Stimulated activated CD4-positive, alpha-beta T cell treated with anti-CD3 and anti-CD28 coated beads, Interleukin-1b, Interleukin-23, amount 100 ng/mL, for 48 hours (primary cell): ENCODE data around the gene ARVCF.

ENCODE experiments used
- DNase-seq: peaks from one replicate; pipeline ENCODE4 v3.0.0-alpha.2; 2020

Gene ARVCF

DNA sequence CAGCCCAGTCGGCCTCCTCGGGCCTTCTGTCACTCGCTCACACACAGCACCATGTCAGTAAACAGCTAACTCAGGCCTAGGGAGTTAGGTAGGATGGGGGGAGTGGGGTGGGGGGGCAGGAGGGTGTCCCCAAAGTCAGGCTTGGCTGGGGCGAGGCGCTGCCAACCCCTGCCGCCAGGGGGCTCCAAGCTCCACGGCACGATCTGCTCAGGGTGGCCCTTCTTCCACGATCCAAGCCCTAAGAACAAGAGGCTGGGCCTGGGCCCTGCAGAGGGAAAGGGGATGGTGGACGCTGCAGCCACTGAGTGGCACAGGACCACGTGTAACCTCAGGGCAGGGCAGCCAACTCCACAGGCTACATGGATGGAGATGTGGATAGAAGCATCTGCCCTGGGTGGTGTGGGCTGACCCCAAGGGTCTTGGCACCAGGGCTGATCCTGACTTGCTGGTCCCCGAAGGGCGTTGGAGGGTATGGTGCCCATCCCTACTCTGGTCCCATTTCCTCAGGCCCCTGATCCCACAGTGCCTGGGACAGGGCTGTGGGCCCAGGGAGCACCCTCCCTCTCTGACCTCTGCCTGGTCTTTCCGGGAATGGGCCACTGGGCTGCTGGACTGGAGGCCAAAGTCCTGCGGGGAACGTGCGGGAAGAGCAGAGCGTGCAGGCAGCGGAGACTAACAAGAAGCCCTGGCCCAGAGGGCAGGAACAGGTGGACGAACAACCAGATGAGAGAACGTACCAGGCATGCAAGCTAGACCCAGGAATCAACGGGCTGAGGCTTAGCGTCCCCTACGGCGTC is 45.9 kb downstream of the ARVCF start:
- DNase-seq = peak; percentile 71

DNA sequence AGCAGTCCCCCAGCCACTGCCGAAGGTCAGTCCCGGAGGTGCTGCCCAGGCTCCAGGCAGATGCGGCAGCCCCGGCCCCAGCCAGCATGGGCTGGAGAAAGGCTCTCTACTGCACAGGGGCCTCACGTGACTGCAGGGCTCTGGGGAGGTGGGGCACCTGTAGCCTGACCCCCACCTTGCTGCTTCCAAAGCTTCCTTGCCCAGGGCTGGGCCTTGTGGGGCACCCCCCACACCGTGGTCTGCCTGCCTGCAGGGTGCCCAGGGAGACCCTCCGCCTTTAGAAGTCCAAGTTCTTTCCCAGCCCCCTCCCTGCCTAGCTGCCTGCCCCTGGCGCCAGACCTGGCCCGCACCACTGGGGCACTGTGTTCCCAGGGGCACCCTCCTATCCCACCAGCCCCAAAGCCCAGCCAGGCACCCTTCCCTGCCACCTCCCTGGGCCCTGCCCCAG is 46.6 kb downstream of the ARVCF start:
- no peak for DNase-seq

DNA sequence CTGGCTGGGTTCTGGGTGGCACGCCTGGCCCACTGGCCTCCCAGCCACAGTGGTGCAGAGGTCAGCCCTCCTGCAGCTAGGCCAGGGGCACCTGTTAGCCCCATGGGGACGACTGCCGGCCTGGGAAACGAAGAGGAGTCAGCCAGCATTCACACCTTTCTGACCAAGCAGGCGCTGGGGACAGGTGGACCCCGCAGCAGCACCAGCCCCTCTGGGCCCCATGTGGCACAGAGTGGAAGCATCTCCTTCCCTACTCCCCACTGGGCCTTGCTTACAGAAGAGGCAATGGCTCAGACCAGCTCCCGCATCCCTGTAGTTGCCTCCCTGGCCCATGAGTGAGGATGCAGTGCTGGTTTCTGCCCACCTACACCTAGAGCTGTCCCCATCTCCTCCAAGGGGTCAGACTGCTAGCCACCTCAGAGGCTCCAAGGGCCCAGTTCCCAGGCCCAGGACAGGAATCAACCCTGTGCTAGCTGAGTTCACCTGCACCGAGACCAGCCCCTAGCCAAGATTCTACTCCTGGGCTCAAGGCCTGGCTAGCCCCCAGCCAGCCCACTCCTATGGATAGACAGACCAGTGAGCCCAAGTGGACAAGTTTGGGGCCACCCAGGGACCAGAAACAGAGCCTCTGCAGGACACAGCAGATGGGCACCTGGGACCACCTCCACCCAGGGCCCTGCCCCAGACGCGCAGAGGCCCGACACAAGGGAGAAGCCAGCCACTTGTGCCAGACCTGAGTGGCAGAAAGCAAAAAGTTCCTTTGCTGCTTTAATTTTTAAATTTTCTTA is 47.3 kb downstream of the ARVCF start:
- DNase-seq = no peak

DNA sequence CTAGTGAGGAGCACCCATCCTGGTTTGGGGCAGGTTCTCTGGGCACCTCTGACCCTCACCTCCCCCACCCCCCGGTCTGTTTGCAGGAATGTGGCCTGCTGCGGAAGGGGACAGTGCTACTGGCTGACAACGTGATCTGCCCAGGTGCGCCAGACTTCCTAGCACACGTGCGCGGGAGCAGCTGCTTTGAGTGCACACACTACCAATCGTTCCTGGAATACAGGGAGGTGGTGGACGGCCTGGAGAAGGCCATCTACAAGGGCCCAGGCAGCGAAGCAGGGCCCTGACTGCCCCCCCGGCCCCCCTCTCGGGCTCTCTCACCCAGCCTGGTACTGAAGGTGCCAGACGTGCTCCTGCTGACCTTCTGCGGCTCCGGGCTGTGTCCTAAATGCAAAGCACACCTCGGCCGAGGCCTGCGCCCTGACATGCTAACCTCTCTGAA is 48.2 kb downstream of the ARVCF start:
- DNase-seq = no peak

DNA sequence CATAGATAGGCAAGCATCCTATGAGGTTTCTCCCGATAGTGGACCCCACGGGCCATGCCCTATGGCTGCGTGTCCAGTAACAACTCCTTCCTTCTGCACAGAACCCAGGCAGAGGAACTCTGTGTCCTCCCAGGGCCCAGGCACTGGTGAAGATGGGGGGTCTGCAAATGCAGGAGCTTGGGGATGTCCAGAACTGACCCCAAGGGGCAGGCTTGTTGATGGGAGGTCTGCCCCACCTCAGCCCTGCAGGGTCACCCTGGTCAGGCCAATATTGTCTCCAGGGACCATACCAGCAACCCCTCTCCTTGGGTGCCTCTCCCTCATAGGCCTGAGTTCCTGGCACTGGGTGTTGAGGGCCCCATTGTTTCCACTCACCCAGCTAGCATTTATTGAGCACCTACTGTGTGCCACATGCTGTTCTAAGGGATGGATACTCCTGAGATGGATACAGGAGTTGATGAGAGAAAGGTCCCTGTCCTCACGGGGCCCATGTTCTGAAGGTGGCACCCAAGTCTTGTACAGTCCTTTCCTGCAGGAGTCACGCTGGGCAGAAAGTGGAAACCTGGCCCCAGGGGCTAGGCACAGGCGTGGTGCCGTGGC is 48.7 kb downstream of the ARVCF start:
- no peak for DNase-seq

DNA sequence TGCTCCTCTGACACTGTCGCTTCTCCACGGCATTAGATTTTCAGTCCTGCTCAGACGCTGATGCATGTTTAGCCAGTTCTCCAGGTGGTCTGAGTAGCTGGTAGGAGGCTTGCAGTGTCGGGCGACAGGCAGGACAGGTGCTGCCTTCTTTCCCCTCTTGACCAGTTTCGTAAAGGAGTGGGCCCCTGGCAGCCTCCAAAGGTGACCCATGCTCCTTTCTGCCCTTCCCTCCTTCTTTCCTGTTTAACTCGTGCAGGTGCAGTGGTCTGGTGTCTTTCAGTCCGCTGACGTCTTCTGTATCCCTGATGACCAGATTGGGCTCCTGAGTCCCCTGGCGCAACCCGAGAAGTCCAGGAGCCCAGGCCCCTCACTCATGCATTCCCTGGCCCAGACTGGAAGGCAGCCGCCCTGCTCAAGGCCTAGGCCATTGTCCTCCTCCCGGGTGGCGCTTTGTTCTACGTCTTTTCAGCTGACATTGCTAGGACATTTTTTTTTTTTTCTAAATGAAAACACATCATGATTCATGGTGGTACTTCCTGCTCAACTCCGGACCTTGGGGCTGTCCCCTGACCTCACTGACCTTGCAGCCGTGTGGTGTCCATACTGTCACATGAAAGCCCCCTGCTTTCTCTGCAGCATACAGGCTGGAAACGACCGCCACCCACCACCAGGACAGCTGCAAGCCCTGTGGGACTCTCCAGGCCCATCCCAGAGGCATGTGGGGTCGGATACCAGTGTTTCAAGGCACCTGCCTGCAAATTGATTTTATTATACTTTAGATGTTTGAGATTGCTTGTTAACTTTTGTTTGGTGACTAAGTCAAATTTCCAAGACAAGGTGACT is 49.5 kb downstream of the ARVCF start:
- DNase-seq = no peak

DNA sequence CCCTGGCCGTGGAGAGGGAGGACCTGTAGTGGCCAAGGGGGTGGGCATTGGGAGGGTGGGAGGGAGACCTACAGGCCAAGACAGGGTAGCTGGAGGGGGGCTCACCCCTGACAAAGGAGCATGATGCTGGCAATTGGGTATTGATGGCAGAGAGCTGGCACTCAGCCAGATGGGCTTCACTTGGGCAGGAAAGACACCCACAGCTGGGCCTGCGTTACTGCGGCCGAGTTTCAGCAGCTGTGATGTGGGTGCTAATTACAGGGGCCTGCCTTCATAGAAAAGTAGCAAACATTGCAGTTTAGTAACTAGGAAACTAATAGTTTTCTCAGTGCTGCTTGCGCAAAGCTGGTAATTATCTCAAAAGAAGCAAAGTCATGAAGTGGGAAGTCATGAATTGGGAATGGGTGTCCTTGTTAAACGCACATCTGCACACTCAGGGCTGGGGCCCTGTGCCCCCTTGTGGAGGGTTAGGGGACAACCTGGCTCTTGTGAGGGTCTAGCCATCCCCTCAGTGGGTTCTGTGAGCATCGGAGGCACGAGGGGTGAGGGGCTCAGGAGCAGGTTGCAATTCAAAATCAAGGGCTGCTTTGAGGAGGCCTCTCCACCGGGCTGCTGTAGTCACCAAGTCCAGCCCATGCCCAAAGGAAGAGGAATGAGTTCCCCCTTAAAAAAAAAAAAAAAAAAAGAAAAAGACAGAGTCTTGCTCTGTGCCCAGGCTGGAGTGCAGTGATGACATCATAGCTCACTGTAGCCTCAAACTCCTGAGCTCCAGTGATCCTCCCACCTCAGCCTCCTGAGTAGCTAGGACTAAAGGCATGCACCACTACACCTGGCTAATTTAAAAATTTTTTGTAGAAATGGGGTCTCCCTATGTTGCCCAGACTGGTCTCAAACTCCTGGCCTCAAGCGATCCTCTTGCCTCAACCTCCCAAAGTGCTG is 50.6 kb downstream of the ARVCF start:
- DNase-seq = no peak

DNA sequence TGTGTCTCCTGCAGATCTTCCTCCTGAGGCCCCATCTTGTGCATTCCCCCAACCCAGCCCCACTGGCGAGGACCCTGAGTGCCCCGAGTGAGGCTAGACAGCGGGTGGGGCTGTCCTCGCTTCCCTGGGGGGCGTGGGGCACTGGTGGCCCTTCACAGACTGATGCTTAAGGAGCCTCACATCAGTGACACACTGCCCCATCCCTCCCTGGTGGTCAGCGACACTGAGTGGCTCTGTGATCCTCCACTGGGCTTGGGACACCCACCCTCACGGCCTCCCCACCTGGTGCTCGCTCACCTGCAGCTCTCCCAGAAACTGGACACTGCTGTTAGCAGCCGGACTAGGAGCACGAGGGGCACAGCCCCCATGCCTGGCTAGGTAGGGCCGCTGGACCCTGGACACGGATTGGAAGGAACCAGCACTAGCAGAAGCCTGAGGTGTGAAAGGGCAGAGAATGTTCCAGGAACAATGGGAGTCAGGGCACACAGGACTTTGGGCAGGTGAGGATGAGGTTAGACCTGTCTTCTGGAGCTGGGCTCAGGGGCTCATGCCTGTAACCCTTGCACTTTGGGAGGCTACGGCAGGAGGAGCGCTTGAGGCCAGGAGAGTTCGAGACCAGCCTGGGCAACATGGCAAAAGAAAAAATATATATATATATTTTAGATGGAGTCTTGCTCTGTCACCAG is 51.8 kb downstream of the ARVCF start:
- no peak for DNase-seq

DNA sequence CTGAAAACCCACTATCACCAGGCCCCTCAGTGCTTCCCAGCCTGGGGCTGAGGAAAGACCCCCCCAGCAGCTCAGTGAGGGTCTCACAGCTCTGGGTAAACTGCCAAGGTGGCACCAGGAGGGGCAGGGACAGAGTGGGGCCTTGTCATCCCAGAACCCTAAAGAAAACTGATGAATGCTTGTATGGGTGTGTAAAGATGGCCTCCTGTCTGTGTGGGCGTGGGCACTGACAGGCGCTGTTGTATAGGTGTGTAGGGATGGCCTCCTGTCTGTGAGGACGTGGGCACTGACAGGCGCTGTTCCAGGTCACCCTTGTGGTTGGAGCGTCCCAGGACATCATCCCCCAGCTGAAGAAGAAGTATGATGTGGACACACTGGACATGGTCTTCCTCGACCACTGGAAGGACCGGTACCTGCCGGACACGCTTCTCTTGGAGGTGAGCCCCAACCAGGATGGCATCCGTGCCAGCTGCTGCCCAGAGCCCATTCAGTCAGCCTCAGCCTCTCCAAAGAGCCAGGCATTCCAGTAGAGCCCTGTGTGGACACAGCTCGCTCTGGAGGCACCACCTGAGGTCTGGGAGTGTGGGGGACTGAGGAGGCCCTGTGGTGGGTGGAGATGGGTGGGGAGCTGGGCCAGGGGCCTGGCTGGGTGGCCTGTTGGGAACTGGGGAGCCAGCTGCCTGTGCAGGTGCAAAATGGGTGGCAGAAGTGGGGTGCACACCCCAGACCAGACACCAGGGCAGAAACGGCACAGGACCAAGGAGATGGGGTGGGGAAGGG is 52.6 kb downstream of the ARVCF start:
- no peak for DNase-seq

DNA sequence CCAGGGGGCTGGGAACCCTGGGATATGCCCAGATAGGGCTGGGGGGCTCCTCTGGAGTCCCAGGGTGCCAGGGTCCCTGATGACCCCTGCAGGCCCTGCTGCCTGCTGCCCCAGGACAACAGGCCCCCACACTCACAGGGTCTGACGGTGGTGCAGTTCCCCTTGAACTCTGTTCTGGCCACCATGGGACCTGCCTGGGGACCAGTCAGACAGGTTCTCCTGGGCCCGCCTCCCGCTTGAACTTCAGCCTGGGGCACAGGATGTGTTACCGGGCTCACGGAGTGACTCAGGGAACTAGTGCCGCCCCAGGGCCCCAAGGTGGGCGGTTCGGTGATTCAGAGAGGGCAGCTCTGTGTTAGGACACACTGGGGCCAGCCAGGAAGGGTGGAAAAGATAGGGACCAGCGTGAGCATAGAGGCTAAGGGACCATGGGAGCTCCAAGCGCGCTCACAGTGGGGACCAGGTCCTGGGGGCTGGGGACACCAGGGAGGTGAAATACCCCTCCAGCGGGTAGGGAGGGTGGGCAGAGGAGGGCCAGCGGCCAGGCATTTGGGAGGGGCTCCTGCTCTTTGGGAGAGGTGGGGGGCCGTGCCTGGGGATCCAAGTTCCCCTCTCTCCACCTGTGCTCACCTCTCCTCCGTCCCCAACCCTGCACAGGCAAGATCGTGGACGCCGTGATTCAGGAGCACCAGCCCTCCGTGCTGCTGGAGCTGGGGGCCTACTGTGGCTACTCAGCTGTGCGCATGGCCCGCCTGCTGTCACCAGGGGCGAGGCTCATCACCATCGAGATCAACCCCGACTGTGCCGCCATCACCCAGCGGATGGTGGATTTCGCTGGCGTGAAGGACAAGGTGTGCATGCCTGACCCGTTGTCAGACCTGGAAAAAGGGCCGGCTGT is 53.5 kb downstream of the ARVCF start:
- peak; percentile 80 for DNase-seq

DNA sequence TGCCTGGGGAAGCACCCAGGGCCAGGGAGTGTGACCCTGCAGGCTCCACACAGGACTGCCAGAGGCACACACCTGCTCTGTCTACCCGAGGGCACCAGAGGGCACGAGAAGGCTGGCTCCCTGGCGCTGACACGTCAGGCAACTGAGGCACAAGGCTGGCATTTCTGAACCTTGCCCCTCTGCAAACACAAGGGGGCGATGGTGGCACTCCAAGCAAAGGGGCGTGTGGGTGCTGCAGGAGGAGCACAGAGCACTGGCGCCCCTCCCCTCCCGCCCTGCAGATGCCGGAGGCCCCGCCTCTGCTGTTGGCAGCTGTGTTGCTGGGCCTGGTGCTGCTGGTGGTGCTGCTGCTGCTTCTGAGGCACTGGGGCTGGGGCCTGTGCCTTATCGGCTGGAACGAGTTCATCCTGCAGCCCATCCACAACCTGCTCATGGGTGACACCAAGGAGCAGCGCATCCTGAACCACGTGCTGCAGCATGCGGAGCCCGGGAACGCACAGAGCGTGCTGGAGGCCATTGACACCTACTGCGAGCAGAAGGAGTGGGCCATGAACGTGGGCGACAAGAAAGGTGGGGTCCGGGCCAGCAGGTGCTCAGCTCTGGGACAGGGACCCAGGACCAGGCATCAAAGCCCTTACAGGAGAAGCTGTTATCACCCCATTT is 54.2 kb downstream of the ARVCF start:
- DNase-seq = peak; percentile 76

DNA sequence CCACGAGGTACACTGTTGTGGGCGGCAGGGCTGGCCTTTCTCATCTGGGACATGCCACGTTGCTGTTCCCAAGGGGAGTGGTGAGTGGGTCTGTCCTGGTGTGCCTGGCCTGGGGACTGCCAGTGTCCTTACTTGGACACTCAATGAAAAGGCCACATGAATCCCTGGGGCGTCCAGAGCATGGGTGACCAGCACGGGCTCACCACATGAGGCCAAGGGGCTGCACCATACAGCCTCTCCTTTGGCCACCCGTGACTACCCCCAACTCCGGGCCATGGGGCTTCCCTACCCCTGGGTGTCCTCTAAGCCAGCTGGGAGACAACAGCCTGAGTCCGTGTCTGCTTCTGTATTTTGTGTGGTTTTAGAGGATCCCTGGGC is 54.8 kb downstream of the ARVCF start:
- no peak for DNase-seq

DNA sequence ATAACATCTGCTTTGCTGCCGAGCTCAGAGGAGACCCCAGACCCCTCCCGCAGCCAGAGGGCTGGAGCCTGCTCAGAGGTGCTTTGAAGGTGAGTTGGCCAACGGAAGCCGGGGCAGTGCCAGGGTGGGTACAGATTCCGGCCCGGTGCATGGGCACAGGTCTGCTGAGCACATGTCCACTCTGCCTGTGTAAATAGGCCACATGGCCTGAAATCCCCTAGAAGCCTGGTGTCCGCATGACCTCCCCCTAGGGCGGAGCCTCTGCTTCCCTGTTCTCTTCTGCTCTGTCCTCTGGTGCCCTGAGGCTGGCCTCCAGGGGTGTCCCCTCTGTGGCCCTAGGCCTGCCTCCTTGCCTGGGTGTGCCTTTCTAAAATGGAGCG is 55.4 kb downstream of the ARVCF start:
- DNase-seq = no peak

DNA sequence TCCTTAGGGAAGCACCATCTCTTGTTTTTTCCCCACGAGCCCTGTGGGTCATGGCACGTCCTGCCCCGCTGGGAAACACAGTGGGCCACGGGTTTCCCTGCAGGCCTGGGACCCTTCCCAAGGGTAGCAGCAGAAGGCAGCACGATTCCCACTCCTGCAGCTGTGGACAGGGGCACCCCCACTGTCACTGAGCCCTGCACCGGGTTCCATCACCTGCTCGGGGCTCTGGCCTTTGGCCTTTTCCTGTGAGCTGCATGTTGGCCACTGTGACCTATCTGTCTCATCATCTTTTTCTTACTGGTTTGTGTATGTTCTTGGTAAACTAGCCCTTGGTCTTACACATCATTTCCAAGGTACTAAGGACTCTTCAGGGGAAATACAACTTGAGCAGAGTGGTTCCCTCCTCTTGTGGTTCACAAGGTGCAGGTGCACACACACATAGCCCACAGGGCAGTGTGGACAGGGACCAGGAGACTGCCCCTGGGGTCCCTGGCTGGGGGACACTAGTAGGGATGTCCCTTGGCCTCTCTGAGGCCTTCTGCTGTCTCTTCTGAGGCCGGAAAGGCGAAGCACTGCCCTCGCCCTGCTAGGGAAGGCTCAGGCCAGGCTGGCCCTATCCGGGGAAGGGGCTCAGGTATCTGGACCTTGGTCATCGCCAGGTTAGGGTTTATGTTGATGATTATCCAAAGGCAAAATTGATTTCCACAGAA is 56.0 kb downstream of the ARVCF start:
- DNase-seq = no peak

DNA sequence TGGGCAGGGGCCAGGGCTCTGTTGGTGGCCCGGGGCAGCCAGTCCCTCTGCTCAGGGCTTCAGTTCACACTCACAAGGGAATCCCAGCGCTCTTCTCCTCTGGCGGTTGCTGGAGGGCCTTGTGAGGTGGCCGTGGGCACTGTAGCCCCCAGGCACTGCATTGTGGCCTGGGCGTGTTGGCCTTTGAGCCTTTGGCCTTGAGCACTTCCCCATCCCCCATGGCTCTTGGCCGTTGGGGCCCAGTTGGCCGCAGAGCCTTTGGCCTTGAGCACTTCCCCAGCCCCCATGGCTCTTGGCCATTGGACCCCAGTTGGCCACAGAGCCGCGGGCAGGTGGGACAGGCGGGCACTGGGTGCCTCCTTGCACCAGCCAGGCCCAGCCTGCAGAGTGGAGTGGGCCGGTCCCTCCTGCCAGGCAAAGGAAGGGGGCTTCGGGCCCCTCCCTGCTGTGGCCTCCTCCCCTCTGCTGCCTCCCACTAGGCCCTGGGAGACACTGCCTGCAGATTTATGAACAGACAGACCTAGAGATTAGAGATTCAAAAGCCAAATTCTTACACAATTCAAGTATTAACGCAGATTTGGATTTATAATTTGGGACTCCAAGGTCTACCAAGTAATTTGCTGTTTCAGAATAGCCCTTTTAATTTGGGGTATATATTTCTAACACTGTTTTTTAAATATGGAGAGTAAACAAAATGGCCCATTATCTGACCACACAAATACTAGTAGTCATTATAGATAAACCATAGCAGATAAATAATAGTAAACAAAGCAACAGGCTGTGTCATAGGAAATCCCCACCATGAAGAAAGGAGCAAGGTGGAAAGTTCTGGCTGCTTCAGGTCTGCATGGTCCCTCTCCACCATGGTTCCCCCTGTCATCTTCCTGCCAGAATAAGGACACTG is 56.8 kb downstream of the ARVCF start:
- DNase-seq = no peak

DNA sequence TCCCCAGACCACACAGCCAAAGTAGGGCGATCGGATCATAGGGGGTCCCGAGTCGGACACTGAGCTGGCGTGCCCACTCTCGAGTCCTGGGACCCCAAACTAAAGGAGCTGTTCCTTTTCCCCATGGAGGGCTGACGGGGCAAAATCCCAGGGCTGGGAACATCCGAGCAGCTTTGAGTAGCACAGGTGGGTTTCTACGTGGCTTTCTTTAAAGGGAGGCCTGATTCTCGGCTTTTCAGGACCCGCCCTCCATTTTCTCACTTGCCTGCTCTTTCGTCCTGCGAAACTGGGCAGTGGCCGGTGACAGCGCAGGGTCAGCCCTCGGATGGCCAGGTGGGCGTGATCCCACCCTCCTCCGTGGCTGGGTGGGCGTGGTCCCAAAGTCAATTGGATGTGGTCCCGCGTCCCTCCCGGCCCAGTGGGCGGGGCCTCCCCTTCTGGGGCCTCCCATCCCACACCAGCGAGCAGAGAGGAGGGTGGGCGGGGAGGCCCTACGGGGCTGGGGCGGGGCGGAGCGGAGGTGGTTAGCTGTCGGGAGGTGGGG is 57.5 kb downstream of the ARVCF start:
- no peak for DNase-seq
